OCI-LY3 (cell line): Measurements from ENCODE around the gene REEP5.
A peak's percentile ranks its signal among the peaks of the same experiment; 100 is the strongest.

Source experiments
- H2AFZ ChIP-seq: fragments of 200-600, 300-600 bp; shearing (Covaris generic); 2 replicates; pipeline ENCODE4 v1.6.0; 2014; ENCODE audit warnings: antibody characterized with exemption, low read depth, low read length
- H3K27ac ChIP-seq: fragments of 200-600, 300-600 bp; sonication (generic); 2 replicates; pipeline ENCODE4 v1.5.1; 2014; ENCODE audit warnings: mild to moderate bottlenecking, low read length, moderate library complexity, mixed read lengths
- H3K27me3 ChIP-seq: fragments of 200-600, 300-600 bp; sonication (generic); 2 replicates; pipeline ENCODE4 v1.6.1; 2014; ENCODE audit warnings: low read depth, low read length, mixed read lengths
- H3K36me3 ChIP-seq: fragments of 200-600, 300-600 bp; sonication (generic); replicated peaks from 2 replicates; pipeline ENCODE3; 2014; ENCODE audit warnings: low read depth, low read length, mixed read lengths
- H3K4me1 ChIP-seq: fragments of 300-600, 200-600 bp; sonication (generic); 2 replicates; pipeline ENCODE4 v1.6.1; 2014; ENCODE audit warnings: low read length, mixed read lengths
- H3K4me2 ChIP-seq: fragments of 200-600, 300-600 bp; sonication (generic); 2 replicates; pipeline ENCODE4 v1.6.1; 2014; ENCODE audit warnings: low read length, mixed read lengths
- H3K4me3 ChIP-seq: fragments of 300-600, 200-600 bp; sonication (generic); 2 replicates; pipeline ENCODE4 v1.5.1; 2014; ENCODE audit warnings: antibody characterized with exemption, mild to moderate bottlenecking, low read length, moderate library complexity
- H3K79me2 ChIP-seq: fragments of 300-600, 200-600 bp; shearing (Covaris generic); 2 replicates; pipeline ENCODE4 v1.6.1; 2014; ENCODE audit warnings: mild to moderate bottlenecking, low read length, mixed read lengths
- H3K9ac ChIP-seq: fragments of 300-600, 200-600 bp; shearing (Covaris generic); 2 replicates; pipeline ENCODE4 v1.6.0; 2014; ENCODE audit warnings: mild to moderate bottlenecking, low read length, moderate library complexity
- H3K9me3 ChIP-seq: fragments of 200-600, 300-600 bp; shearing (Covaris generic); 2 replicates; pipeline ENCODE4 v1.6.1; 2014; ENCODE audit warnings: low read length, mixed read lengths; ENCODE audit not compliant: insufficient read depth
- H4K20me1 ChIP-seq: fragments of 200-600, 300-600 bp; sonication (generic); 2 replicates; pipeline ENCODE4 v1.6.1; 2016; ENCODE audit warnings: low read length, mixed read lengths; ENCODE audit not compliant: insufficient read depth
- CTCF ChIP-seq: fragments of 200-600, 300-600 bp; sonication (generic); IDR thresholded peaks from 2 replicates; pipeline ENCODE4 v1.5.1; 2014; ENCODE audit warnings: antibody characterized with exemption, low read length, low read depth
- EZH2phosphoT487 ChIP-seq: fragments of 200-600 bp; shearing (Covaris generic); IDR thresholded peaks from 2 replicates; pipeline ENCODE4 v1.6.1; 2018; ENCODE audit warnings: antibody characterized with exemption, mixed run types, low read depth

Gene REEP5

GRCh38 chr5:112918679-112919078 lies 3.3 kb downstream of the REEP5 start:
- no peak overlapping the region for H3K9ac ChIP-seq
- peaks cover 24% of the 10 kb centered on the region; the same call in 1 of the 2 replicates for H4K20me1 ChIP-seq
- no peak overlapping the region for H3K27ac ChIP-seq
- H3K4me2 ChIP-seq = no peak overlapping the region
- H3K36me3 ChIP-seq = peaks cover 30% of the 10 kb centered on the region
- H3K4me1 ChIP-seq = peaks cover 16% of the 10 kb centered on the region
- peaks cover 39% of the 10 kb centered on the region for H3K79me2 ChIP-seq
- no peaks in the 10 kb centered on the region for H3K27me3 ChIP-seq
- H2AFZ ChIP-seq = no peak overlapping the region
- H3K9me3 ChIP-seq = no peaks in the 10 kb centered on the region
- no peak overlapping the region for H3K4me3 ChIP-seq
- no peak for TF ChIP-seq CTCF
- TF ChIP-seq EZH2phosphoT487 = no peak

GRCh38 chr5:112918136-112918535 lies 3.9 kb downstream of the REEP5 start:
- peaks cover 30% of the 10 kb centered on the region for H3K36me3 ChIP-seq
- H3K4me2 ChIP-seq = no peak overlapping the region
- no peak overlapping the region for H3K27ac ChIP-seq
- no peak overlapping the region for H3K4me3 ChIP-seq
- TF ChIP-seq CTCF (no peak), EZH2phosphoT487 (no peak)
- no peaks in the 10 kb centered on the region for H3K27me3 ChIP-seq
- H3K4me1 ChIP-seq = peaks cover 11% of the 10 kb centered on the region
- no peaks in the 10 kb centered on the region for H3K9me3 ChIP-seq
- H3K79me2 ChIP-seq = peaks cover 39% of the 10 kb centered on the region
- H3K9ac ChIP-seq = no peak overlapping the region
- peaks cover 24% of the 10 kb centered on the region; the same call in 1 of the 2 replicates for H4K20me1 ChIP-seq
- H2AFZ ChIP-seq = no peak overlapping the region

GRCh38 chr5:112917453-112917995 lies 4.5 kb downstream of the REEP5 start:
- Histone ChIP-seq H3K4me2 (no peak overlapping the region), H2AFZ (no peak overlapping the region), H3K9me3 (no peaks in the 10 kb centered on the region), H3K9ac (no peak overlapping the region), H3K27me3 (no peaks in the 10 kb centered on the region), H3K27ac (no peak overlapping the region), H3K79me2 (peaks cover 42% of the 10 kb centered on the region), H3K4me3 (no peak overlapping the region), H4K20me1 (peaks cover 24% of the 10 kb centered on the region; the same call in 1 of the 2 replicates), H3K4me1 (peaks cover 6% of the 10 kb centered on the region), H3K36me3 (peaks cover 30% of the 10 kb centered on the region)
- peak; percentile 26 for TF ChIP-seq CTCF
- no peak for TF ChIP-seq EZH2phosphoT487

GRCh38 chr5:112915831-112916230 lies 6.2 kb downstream of the REEP5 start:
- Histone ChIP-seq H4K20me1 (peaks cover 22% of the 10 kb centered on the region; the same call in 1 of the 2 replicates), H3K4me3 (no peak overlapping the region), H3K9me3 (no peaks in the 10 kb centered on the region), H3K9ac (no peak overlapping the region), H3K79me2 (peaks cover 31% of the 10 kb centered on the region), H3K27ac (no peak overlapping the region), H3K27me3 (no peaks in the 10 kb centered on the region), H3K4me2 (no peak overlapping the region), H3K36me3 (peaks cover 33% of the 10 kb centered on the region), H2AFZ (no peak overlapping the region), H3K4me1 (peaks cover 4% of the 10 kb centered on the region)
- TF ChIP-seq EZH2phosphoT487 = no peak
- TF ChIP-seq CTCF = no peak
